Gastroesophageal sphincter (tissue), 4 donors: ENCODE measurements around the gene CLCA1. TPM values are rescaled to one million over a fixed set of nuclear protein-coding genes. Genes with fewer than 3 reads are reported as not detected.
A peak's percentile ranks its signal among the peaks of the same experiment; 100 is the strongest.

Experiments used
- ATAC-seq: fragments of 150-250 bp; one replicate; pipeline ENCODE4 v1.9.1; 2016; ENCODE audit warnings: mild to moderate bottlenecking, moderate library complexity
- H3K27ac ChIP-seq, 4 donors: fragments of 200-600 bp; sonication (generic) in 3 of 4; 1 replicate in 3 of 4; 2 replicates in 1 of 4; pipeline ENCODE4 v1.5.1; 2016 to 2019
- H3K27me3 ChIP-seq: fragments of 200-600 bp; sonication (generic); one replicate; pipeline ENCODE4 v1.5.1; 2019
- H3K36me3 ChIP-seq, 2 donors: fragments of 200-600 bp; sonication (generic); one replicate each; pipeline ENCODE4 v1.5.1; 2019; ENCODE audit warnings: control low read depth in 1 of 2
- H3K4me1 ChIP-seq, 3 donors: fragments of 200-600 bp; sonication (generic); 1 replicate in 2 of 3; 2 replicates in 1 of 3; pipeline ENCODE4 v1.5.1; 2016 to 2019; ENCODE audit warnings: control low read depth in 2 of 3
- H3K4me3 ChIP-seq, 2 donors: fragments of 200-600 bp; sonication (generic); one replicate each; pipeline ENCODE4 v1.5.1; 2019; ENCODE audit warnings: mild to moderate bottlenecking in 1 of 2, moderate library complexity in 1 of 2
- H3K9me3 ChIP-seq, 3 donors: fragments of 200-600 bp; sonication (generic); one replicate each; pipeline ENCODE4 v1.5.1; 2017 to 2019; ENCODE audit warnings: control low read depth in 2 of 3
- EP300 ChIP-seq: sonication (generic); formaldehyde crosslinking; IDR thresholded peaks from one replicate; pipeline ENCODE4 v1.6.1; 2017; ENCODE audit warnings: antibody characterized with exemption, mild to moderate bottlenecking
- POLR2A ChIP-seq, 2 donors: fragments of 450-650 bp; IDR thresholded peaks; one replicate each; pipeline ENCODE4 v1.6.1; 2017; ENCODE audit warnings: antibody characterized with exemption in 2 of 2, mild to moderate bottlenecking in 2 of 2, moderate library complexity in 1 of 2
- POLR2AphosphoS5 ChIP-seq: sonication (generic); formaldehyde crosslinking; IDR thresholded peaks from one replicate; pipeline ENCODE4 v1.6.1; 2017; ENCODE audit warnings: antibody characterized with exemption
- WGBS, 2 donors: methylation state at CpG; one replicate each; pipeline ENCODE4 v1.1.5; 2018; ENCODE audit warnings: low coverage in 1 of 2; 5-methylcytosine and 5-hydroxymethylcytosine counted together
- total RNA-seq, 4 donors: library from RNA; depleted of rRNA; stranded (reverse); fragments of >200 nt; gene quantifications; one replicate each; pipeline ENCODE4 v1.1.0, GENCODE V29; 2016
- TF ChIP-seq, protein P1 (sequence below), 4 experiments: fragments of 200-600 bp in 2 of 4; fragments of 450-650 bp in 2 of 4; sonication (generic) in 1 of 4; IDR thresholded peaks; one replicate each; pipeline ENCODE4 v1.5.1; 2017 to 2019; ENCODE audit warnings: antibody characterized with exemption in 4 of 4, mild to moderate bottlenecking in 2 of 4, moderate library complexity in 2 of 4

CLCA1 gene, protein sequence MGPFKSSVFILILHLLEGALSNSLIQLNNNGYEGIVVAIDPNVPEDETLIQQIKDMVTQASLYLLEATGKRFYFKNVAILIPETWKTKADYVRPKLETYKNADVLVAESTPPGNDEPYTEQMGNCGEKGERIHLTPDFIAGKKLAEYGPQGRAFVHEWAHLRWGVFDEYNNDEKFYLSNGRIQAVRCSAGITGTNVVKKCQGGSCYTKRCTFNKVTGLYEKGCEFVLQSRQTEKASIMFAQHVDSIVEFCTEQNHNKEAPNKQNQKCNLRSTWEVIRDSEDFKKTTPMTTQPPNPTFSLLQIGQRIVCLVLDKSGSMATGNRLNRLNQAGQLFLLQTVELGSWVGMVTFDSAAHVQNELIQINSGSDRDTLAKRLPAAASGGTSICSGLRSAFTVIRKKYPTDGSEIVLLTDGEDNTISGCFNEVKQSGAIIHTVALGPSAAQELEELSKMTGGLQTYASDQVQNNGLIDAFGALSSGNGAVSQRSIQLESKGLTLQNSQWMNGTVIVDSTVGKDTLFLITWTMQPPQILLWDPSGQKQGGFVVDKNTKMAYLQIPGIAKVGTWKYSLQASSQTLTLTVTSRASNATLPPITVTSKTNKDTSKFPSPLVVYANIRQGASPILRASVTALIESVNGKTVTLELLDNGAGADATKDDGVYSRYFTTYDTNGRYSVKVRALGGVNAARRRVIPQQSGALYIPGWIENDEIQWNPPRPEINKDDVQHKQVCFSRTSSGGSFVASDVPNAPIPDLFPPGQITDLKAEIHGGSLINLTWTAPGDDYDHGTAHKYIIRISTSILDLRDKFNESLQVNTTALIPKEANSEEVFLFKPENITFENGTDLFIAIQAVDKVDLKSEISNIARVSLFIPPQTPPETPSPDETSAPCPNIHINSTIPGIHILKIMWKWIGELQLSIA
- total RNA-seq, result not detected

- Histone ChIP-seq H3K4me3 (no peak within 1 kb of the TSS), H3K27ac (no peak within 1 kb of the TSS), H3K27me3 (no peaks in the 10 kb centered on the region), H3K9me3 (no peaks in the 10 kb centered on the region), H3K4me1 (no peaks in the 10 kb centered on the region), H3K36me3 (no peaks in the 10 kb centered on the region)
- ATAC-seq, result no peak
- TF ChIP-seq EP300, result no peak
- TF ChIP-seq POLR2AphosphoS5, result no peak
- no peak for TF ChIP-seq POLR2A (IDR thresholded peaks at IDR 0.05)
- TF ChIP-seq, protein P1, sequence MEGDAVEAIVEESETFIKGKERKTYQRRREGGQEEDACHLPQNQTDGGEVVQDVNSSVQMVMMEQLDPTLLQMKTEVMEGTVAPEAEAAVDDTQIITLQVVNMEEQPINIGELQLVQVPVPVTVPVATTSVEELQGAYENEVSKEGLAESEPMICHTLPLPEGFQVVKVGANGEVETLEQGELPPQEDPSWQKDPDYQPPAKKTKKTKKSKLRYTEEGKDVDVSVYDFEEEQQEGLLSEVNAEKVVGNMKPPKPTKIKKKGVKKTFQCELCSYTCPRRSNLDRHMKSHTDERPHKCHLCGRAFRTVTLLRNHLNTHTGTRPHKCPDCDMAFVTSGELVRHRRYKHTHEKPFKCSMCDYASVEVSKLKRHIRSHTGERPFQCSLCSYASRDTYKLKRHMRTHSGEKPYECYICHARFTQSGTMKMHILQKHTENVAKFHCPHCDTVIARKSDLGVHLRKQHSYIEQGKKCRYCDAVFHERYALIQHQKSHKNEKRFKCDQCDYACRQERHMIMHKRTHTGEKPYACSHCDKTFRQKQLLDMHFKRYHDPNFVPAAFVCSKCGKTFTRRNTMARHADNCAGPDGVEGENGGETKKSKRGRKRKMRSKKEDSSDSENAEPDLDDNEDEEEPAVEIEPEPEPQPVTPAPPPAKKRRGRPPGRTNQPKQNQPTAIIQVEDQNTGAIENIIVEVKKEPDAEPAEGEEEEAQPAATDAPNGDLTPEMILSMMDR (IDR thresholded peaks at IDR 0.05), result no peak
- 68 to 69% methylated on average over 6 to 7 of the region's 7 CpGs for WGBS, 2 donors
These were observed at the start of gene CLCA1 for GRCh38 chr1:86468501-86468977. Gene CLCA1, plus strand, starts transcription at chr1:86468927. Its CDS starts 45 bp downstream, at chr1:86468972.

- ATAC-seq, result no peak
- Histone ChIP-seq H3K9me3 (no peaks in the 10 kb centered on the region), H3K36me3 (no peaks in the 10 kb centered on the region), H3K27me3 (no peaks in the 10 kb centered on the region), H3K27ac (no peak overlapping the region), H3K4me3 (no peak overlapping the region), H3K4me1 (no peaks in the 10 kb centered on the region)
- no peak for TF ChIP-seq POLR2AphosphoS5
- TF ChIP-seq, protein P1 (IDR thresholded peaks at IDR 0.05), result peak in 2 of 4 experiments; percentile 12 to 16
- 47 to 60% methylated on average over 4 of the region's 4 CpGs for WGBS, 2 donors
These were observed 49.3 kb upstream of the CLCA1 start for GRCh38 chr1:86419277-86419903.

GRCh38 chr1:86421601-86422280, 47.0 kb upstream of the CLCA1 start:
- H3K9me3 ChIP-seq, result no peaks in the 10 kb centered on the region
- H3K36me3 ChIP-seq, result no peaks in the 10 kb centered on the region
- ATAC-seq, result no peak
- WGBS, 2 donors, result 73 to 84% methylated on average over 5 to 7 of the region's 7 CpGs
- no peak overlapping the region for H3K27ac ChIP-seq
- H3K4me3 ChIP-seq, result no peak overlapping the region
- no peak for TF ChIP-seq EP300
- TF ChIP-seq, protein P1 (IDR thresholded peaks at IDR 0.05), result no peak
- TF ChIP-seq POLR2AphosphoS5, result no peak
- no peak for TF ChIP-seq POLR2A (IDR thresholded peaks at IDR 0.05)
- no peaks in the 10 kb centered on the region for H3K4me1 ChIP-seq
- H3K27me3 ChIP-seq, result no peaks in the 10 kb centered on the region

- ATAC-seq, result no peak
- Histone ChIP-seq H3K4me3 (no peak overlapping the region), H3K36me3 (no peaks in the 10 kb centered on the region), H3K4me1 (no peaks in the 10 kb centered on the region), H3K27me3 (no peaks in the 10 kb centered on the region), H3K9me3 (no peaks in the 10 kb centered on the region), H3K27ac (no peak overlapping the region)
- TF ChIP-seq EP300 (no peak), POLR2A (IDR thresholded peaks at IDR 0.05) (no peak), POLR2AphosphoS5 (no peak)
- TF ChIP-seq, protein P1 (IDR thresholded peaks at IDR 0.05), result no peak
These were observed 45.3 kb upstream of the CLCA1 start for GRCh38 chr1:86423473-86423872.
